Activated naive CD8-positive, alpha-beta T cell treated with anti-CD3 and anti-CD28 coated beads for 36 hours (primary cell): ENCODE measurements around the gene SYT17. TPM values are rescaled to one million over a fixed set of nuclear protein-coding genes. Genes with fewer than 3 reads are reported as not detected.

ENCODE experiments used
- DNase-seq: peaks from one replicate; pipeline ENCODE4 v3.0.0; 2021
- H3K27ac Mint-ChIP-seq: one replicate; pipeline ENCODE4 v1.8.0; 2022; ENCODE audit warnings: mild to moderate bottlenecking, moderate library complexity, mixed read lengths
- H3K27me3 Mint-ChIP-seq: one replicate; pipeline ENCODE4 v1.8.0; 2022; ENCODE audit warnings: mild to moderate bottlenecking, mixed read lengths
- H3K36me3 Mint-ChIP-seq: one replicate; pipeline ENCODE4 v1.8.0; 2021; ENCODE audit warnings: mild to moderate bottlenecking, mixed read lengths
- H3K4me1 Mint-ChIP-seq: one replicate; pipeline ENCODE4 v1.8.0; 2021; ENCODE audit warnings: mixed read lengths
- H3K4me3 Mint-ChIP-seq: one replicate; pipeline ENCODE4 v1.8.0; 2022; ENCODE audit warnings: mild to moderate bottlenecking, moderate library complexity, mixed read lengths
- H3K9me3 Mint-ChIP-seq: one replicate; pipeline ENCODE4 v1.8.0; 2022; ENCODE audit warnings: mixed read lengths
- total RNA-seq, 2 experiments: library from RNA; stranded (reverse); gene quantifications; one replicate each; pipeline ENCODE4 v1.2.3, GENCODE V29; 2021

Gene SYT17
- total RNA-seq, 2 experiments from 2014 or later = 0.14 TPM; not detected in 1

GRCh38 chr16:19235478-19235877, 67.4 kb downstream of the SYT17 start:
- peaks cover 4% of the 10 kb centered on the region for H3K27me3 Mint-ChIP-seq
- H3K9me3 Mint-ChIP-seq = peaks cover 18% of the 10 kb centered on the region
- no peak overlapping the region for H3K4me3 Mint-ChIP-seq
- no peaks in the 10 kb centered on the region for H3K4me1 Mint-ChIP-seq
- peaks cover 3% of the 10 kb centered on the region for H3K36me3 Mint-ChIP-seq
- DNase-seq = no peak
- no peak overlapping the region for H3K27ac Mint-ChIP-seq

GRCh38 chr16:19235886-19236285, 67.8 kb downstream of the SYT17 start:
- Mint-ChIP-seq H3K27ac (no peak overlapping the region), H3K27me3 (peaks cover 4% of the 10 kb centered on the region)

GRCh38 chr16:19236561-19237209, 68.6 kb downstream of the SYT17 start:
- peaks cover 18% of the 10 kb centered on the region for H3K9me3 Mint-ChIP-seq
- H3K27ac Mint-ChIP-seq = no peak overlapping the region
- DNase-seq = no peak
- peaks cover 2% of the 10 kb centered on the region for H3K27me3 Mint-ChIP-seq
- no peaks in the 10 kb centered on the region for H3K4me1 Mint-ChIP-seq
- no peak overlapping the region for H3K4me3 Mint-ChIP-seq
- H3K36me3 Mint-ChIP-seq = peaks cover 3% of the 10 kb centered on the region

More at GRCh38 chr16:19235886-19236285, 67.8 kb downstream of the SYT17 start:
- no peak overlapping the region for H3K4me3 Mint-ChIP-seq
- no peak for DNase-seq
- H3K4me1 Mint-ChIP-seq = no peaks in the 10 kb centered on the region
- H3K36me3 Mint-ChIP-seq = peaks cover 3% of the 10 kb centered on the region
- H3K9me3 Mint-ChIP-seq = peaks cover 18% of the 10 kb centered on the region

GRCh38 chr16:19238406-19238805, 70.4 kb downstream of the SYT17 start:
- H3K27ac Mint-ChIP-seq = no peak overlapping the region
- no peak for DNase-seq

GRCh38 chr16:19239511-19240155, 71.6 kb downstream of the SYT17 start:
- Mint-ChIP-seq H3K27ac (no peak overlapping the region), H3K4me1 (no peaks in the 10 kb centered on the region), H3K36me3 (peaks cover 3% of the 10 kb centered on the region), H3K9me3 (peaks cover 18% of the 10 kb centered on the region), H3K4me3 (no peak overlapping the region), H3K27me3 (no peaks in the 10 kb centered on the region)
- DNase-seq = no peak

More at GRCh38 chr16:19238406-19238805, 70.4 kb downstream of the SYT17 start:
- H3K27me3 Mint-ChIP-seq = no peaks in the 10 kb centered on the region
- H3K4me1 Mint-ChIP-seq = no peaks in the 10 kb centered on the region
- no peak overlapping the region for H3K4me3 Mint-ChIP-seq
- peaks cover 3% of the 10 kb centered on the region for H3K36me3 Mint-ChIP-seq
- H3K9me3 Mint-ChIP-seq = peaks cover 18% of the 10 kb centered on the region

GRCh38 chr16:19240494-19240893, 72.5 kb downstream of the SYT17 start:
- no peaks in the 10 kb centered on the region for H3K4me1 Mint-ChIP-seq
- no peak for DNase-seq
- H3K27me3 Mint-ChIP-seq = no peaks in the 10 kb centered on the region
- H3K4me3 Mint-ChIP-seq = no peak overlapping the region
- H3K27ac Mint-ChIP-seq = no peak overlapping the region
- H3K36me3 Mint-ChIP-seq = peaks cover 3% of the 10 kb centered on the region
- peaks cover 11% of the 10 kb centered on the region for H3K9me3 Mint-ChIP-seq

- Mint-ChIP-seq H3K36me3 (peaks cover 3% of the 10 kb centered on the region), H3K27ac (no peak overlapping the region), H3K27me3 (no peaks in the 10 kb centered on the region), H3K4me1 (no peaks in the 10 kb centered on the region), H3K4me3 (no peak overlapping the region), H3K9me3 (peaks cover 4% of the 10 kb centered on the region)
- DNase-seq = no peak
Observed at GRCh38 chr16:19241512-19241911, 73.5 kb downstream of the SYT17 start.

GRCh38 chr16:19242186-19242585, 74.1 kb downstream of the SYT17 start:
- H3K27me3 Mint-ChIP-seq = no peaks in the 10 kb centered on the region
- H3K36me3 Mint-ChIP-seq = peaks cover 3% of the 10 kb centered on the region
- H3K27ac Mint-ChIP-seq = no peak overlapping the region
- no peak overlapping the region for H3K4me3 Mint-ChIP-seq
- H3K9me3 Mint-ChIP-seq = peaks cover 4% of the 10 kb centered on the region
- no peak for DNase-seq
- no peaks in the 10 kb centered on the region for H3K4me1 Mint-ChIP-seq

- no peaks in the 10 kb centered on the region for H3K4me1 Mint-ChIP-seq
- peaks cover 7% of the 10 kb centered on the region for H3K9me3 Mint-ChIP-seq
- H3K27ac Mint-ChIP-seq = no peak overlapping the region
- peaks cover 3% of the 10 kb centered on the region for H3K36me3 Mint-ChIP-seq
- no peak overlapping the region for H3K4me3 Mint-ChIP-seq
- no peaks in the 10 kb centered on the region for H3K27me3 Mint-ChIP-seq
- DNase-seq = no peak
Observed at GRCh38 chr16:19242987-19243575, 75.0 kb downstream of the SYT17 start.

- Mint-ChIP-seq H3K27me3 (no peaks in the 10 kb centered on the region), H3K4me3 (no peak overlapping the region), H3K9me3 (peaks cover 2% of the 10 kb centered on the region), H3K4me1 (no peaks in the 10 kb centered on the region), H3K27ac (no peak overlapping the region), H3K36me3 (no peaks in the 10 kb centered on the region)
- no peak for DNase-seq
Observed at GRCh38 chr16:19245326-19245925, 77.4 kb downstream of the SYT17 start.

GRCh38 chr16:19252904-19253303, 84.9 kb downstream of the SYT17 start:
- no peak overlapping the region for H3K4me3 Mint-ChIP-seq

GRCh38 chr16:19254611-19255010, 86.6 kb downstream of the SYT17 start:
- H3K36me3 Mint-ChIP-seq = no peaks in the 10 kb centered on the region
- no peak for DNase-seq
- H3K27ac Mint-ChIP-seq = no peak overlapping the region
- no peak overlapping the region for H3K4me3 Mint-ChIP-seq
- no peaks in the 10 kb centered on the region for H3K4me1 Mint-ChIP-seq
- no peaks in the 10 kb centered on the region for H3K9me3 Mint-ChIP-seq
- peaks cover 14% of the 10 kb centered on the region for H3K27me3 Mint-ChIP-seq

More at GRCh38 chr16:19252904-19253303, 84.9 kb downstream of the SYT17 start:
- Mint-ChIP-seq H3K27me3 (peaks cover 12% of the 10 kb centered on the region), H3K36me3 (no peaks in the 10 kb centered on the region), H3K4me1 (no peaks in the 10 kb centered on the region), H3K9me3 (peaks cover 1% of the 10 kb centered on the region), H3K27ac (no peak overlapping the region)
- DNase-seq = no peak

GRCh38 chr16:19264123-19264673, 96.2 kb downstream of the SYT17 start:
- Mint-ChIP-seq H3K4me1 (no peaks in the 10 kb centered on the region), H3K36me3 (peaks cover 2% of the 10 kb centered on the region), H3K27ac (no peak overlapping the region), H3K9me3 (peaks cover 9% of the 10 kb centered on the region), H3K4me3 (no peak overlapping the region), H3K27me3 (peaks cover 5% of the 10 kb centered on the region)
- no peak for DNase-seq

- H3K9me3 Mint-ChIP-seq = peaks cover 9% of the 10 kb centered on the region
- H3K27ac Mint-ChIP-seq = no peak overlapping the region
- DNase-seq = no peak
- H3K36me3 Mint-ChIP-seq = peaks cover 2% of the 10 kb centered on the region
- no peaks in the 10 kb centered on the region for H3K4me1 Mint-ChIP-seq
- no peak overlapping the region for H3K4me3 Mint-ChIP-seq
- no peaks in the 10 kb centered on the region for H3K27me3 Mint-ChIP-seq
Observed at GRCh38 chr16:19265380-19265930, 97.4 kb downstream of the SYT17 start.

GRCh38 chr16:19266774-19267173, 98.7 kb downstream of the SYT17 start:
- Mint-ChIP-seq H3K4me3 (no peak overlapping the region), H3K27ac (no peak overlapping the region), H3K4me1 (no peaks in the 10 kb centered on the region), H3K27me3 (no peaks in the 10 kb centered on the region), H3K9me3 (peaks cover 9% of the 10 kb centered on the region), H3K36me3 (peaks cover 2% of the 10 kb centered on the region)
- DNase-seq = no peak
